Activated naive CD4-positive, alpha-beta T cell treated with anti-CD3 and anti-CD28 coated beads, Interleukin-2, amount 50 U/mL, for 16 hours (primary cell): ENCODE measurements around the gene REXO4.
A peak's percentile ranks its signal among the peaks of the same experiment; 100 is the strongest.
"Not testable (repeated sequence)": the region's sequence is repeated elsewhere in the genome, so short reads cannot be mapped to it uniquely, and the experiment has no call there.

ENCODE experiments used
- DNase-seq: peaks from one replicate; pipeline ENCODE4 v3.0.0-alpha.2; 2020

Gene REXO4

DNA sequence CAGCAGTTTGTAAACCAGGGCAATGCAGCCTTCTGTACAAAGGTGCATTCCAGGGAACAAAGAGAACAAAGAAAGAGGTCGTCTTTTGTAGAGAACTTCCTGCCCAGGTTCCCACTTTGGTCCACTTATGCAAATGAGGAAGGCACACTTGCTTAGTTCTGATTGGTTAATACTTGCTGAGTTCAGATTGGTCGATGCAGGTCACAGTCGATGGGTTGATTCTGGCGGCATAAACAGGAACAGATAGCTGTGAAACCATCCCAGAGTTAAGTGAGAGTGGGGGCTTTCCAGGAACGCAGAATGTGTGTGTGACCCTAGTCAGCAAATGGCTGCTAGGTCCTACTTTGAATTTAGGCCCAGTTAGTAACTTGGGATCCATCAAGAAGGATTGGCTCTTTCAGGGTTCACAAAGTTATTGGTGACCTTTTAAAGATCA lies 2.6 kb upstream of the REXO4 start:
- no peak for DNase-seq

- DNase-seq, result no peak
Observed at GRCh38 chr9:133419005-133419404, 1.2 kb upstream of the REXO4 start.

- no peak for DNase-seq
Observed at GRCh38 chr9:133415170-133415569, 2.6 kb downstream of the REXO4 start.

- no peak for DNase-seq
Observed at GRCh38 chr9:133408042-133408441, 9.8 kb downstream of the REXO4 start.

DNA sequence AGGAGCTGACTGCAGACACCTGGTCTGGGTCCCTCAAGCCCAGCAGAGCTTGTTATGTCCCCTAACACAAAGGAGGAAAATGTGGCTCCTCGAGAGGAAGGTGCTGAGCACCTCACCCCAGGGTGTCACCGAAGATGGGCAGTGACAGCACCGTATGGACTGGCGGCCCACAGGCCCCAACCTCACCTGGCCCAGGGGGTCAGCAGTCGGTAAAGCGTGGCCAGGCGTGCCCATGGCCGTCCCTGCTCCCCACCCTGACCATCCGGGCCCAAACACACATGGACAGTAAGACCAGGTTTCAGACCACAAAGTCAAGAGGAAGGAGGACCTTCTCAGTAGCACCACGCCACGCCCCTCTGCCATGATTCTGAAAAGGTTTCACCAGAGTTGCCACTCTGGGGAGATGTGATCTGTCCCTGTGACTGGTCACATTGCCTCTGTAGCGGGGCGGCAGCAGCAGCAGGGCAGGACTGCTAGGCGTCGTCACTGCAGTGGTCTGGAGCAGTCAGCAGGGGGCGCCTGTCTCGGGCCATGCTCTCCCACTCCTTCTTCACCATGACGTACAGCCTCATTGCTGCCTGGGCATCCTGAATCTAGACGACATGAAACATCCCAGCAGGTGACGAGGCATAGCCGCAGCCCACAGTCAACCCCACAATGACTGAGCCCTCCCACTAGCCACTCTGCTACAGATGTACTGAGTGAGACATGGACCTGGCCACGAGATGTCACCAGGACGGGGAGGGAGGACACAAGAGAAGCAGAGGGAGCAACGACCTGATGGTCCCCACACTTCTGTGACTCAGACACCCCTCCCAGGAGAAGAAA lies 11.1 kb downstream of the REXO4 start:
- DNase-seq, result peak; percentile 81

- DNase-seq, result no peak
Observed at GRCh38 chr9:133405508-133406438, 12.0 kb downstream of the REXO4 start.

GRCh38 chr9:133404454-133405002 lies 13.3 kb downstream of the REXO4 start:
- no peak for DNase-seq

- peak; percentile 66 for DNase-seq
Observed at GRCh38 chr9:133403766-133404453, 13.9 kb downstream of the REXO4 start.

- DNase-seq, result no peak
Observed at GRCh38 chr9:133402689-133403088, 15.1 kb downstream of the REXO4 start.

GRCh38 chr9:133401588-133401987 lies 16.2 kb downstream of the REXO4 start:
- no peak for DNase-seq

DNA sequence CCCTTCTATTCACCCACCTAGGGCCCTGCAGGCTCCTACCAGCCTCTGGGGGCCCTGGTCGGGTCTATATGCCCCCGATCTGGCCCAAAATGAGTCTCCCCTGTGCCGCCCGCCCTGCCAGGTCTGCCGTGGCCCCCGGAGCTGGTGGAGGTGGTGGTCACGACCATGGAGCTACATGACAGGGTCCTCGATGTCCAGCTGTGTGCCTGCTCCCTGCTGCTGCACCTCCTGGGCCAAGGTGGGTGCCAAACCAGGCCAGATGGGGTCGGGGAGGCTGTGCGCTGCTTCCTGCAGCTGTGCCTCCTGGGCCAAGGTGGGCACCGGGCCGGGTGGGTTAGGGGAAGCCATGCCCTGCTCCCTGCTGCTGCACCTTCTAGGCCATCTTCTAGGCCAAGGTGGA lies 17.5 kb downstream of the REXO4 start:
- no peak for DNase-seq

- DNase-seq, result no peak
Observed at GRCh38 chr9:133397895-133398294, 19.9 kb downstream of the REXO4 start.

GRCh38 chr9:133397370-133397769 lies 20.4 kb downstream of the REXO4 start:
- DNase-seq, result no peak

GRCh38 chr9:133396952-133397351 lies 20.9 kb downstream of the REXO4 start:
- no peak for DNase-seq

DNA sequence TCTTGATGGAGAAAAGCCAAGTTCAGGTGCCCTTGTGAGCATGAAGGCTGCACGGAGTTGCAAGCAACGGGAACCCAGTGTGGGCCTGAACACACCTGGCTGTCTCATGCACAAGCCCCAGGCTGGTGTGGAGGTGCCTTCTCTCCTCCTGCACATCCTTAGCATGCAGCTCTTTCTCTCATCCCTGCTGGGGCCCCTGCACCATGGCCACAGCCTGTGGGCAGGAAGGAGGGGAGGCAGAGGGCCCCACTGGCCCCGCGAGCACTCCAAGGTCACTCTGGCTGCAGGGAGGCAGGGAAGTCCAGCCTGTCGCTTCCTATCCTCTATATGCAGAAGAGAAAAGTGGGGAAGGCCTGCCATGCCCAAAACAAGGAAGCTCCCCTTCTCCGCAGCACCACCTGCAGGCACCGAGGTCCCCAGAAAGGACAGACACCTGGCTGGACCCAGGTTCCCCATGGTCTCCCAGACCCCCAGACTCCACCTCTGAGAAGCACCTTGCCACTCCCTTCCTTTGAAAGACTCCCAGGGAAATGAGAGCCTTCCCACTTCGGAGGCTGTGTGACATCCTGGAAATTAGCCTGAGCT lies 23.0 kb downstream of the REXO4 start:
- DNase-seq, result no peak

GRCh38 chr9:133393399-133393798 lies 24.4 kb downstream of the REXO4 start:
- DNase-seq, result no peak

GRCh38 chr9:133392308-133392707 lies 25.5 kb downstream of the REXO4 start:
- DNase-seq, result not testable (repeated sequence)

- not testable (repeated sequence) for DNase-seq
Observed at GRCh38 chr9:133391449-133391848, 26.4 kb downstream of the REXO4 start.

DNA sequence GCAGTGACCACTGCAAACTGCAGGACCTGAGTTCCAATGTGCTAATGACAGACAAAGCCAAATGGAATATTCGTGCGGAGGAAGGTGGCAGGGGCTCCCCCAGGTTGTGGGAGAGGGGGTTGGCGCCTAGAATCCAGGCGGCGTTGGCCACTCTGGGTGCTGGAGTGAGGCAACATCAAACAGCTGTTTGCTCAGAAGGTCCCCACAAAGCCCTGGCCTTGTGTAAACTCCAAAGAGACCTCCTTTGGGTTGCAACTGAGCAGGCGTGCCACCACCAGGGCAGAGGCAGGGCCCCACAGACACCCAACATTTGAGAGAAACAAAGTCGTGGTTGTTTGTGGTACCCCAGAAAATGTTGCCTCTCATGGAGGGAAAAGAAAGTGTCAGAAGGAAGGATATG lies 27.1 kb downstream of the REXO4 start:
- no peak for DNase-seq

DNA sequence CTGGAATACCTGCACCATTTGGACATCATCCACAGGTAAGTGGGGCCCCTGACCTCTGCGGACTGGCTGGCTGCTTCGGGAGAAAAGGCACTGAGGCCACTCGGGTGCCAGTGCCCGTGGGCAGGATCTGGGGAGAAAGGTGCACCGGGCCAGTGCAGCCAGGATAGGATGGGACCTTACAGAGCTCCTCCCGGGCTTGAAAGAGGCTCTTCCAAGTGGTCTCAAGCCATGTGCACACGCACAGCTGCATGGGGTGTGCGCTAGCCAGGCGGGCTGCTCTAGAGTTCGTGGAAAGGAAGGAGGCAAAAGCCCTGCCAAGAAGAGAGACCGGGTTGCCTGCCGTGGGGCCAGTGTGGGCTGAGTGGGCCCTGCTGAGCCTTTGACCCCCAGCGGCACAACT lies 28.2 kb downstream of the REXO4 start:
- DNase-seq, result no peak

DNA sequence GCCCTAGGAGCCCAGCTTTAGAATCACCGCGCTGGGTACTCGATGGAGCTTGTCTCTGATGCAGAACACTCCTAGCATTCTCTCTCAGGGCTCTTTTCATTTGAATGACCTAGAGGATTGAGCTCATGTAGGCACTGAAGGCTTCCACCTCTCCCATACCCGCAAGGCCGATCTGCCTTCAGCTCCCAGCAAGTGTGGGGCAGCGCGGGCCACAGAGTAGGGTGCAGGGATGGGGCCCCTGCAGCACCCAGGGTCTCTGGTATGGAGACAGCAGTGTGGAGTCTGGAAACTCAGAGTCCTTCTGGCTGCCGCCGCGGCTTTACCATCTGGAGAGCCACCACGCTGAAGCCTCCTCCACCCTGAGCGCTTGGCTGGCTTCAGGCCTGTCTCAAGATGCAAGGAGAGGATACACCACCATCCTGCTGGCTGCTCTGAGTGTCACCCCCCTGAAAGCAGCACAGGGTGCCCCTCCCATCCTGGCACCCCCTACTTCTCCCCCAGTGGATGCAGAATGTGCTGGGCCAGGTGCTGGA lies 28.7 kb downstream of the REXO4 start:
- no peak for DNase-seq

DNA sequence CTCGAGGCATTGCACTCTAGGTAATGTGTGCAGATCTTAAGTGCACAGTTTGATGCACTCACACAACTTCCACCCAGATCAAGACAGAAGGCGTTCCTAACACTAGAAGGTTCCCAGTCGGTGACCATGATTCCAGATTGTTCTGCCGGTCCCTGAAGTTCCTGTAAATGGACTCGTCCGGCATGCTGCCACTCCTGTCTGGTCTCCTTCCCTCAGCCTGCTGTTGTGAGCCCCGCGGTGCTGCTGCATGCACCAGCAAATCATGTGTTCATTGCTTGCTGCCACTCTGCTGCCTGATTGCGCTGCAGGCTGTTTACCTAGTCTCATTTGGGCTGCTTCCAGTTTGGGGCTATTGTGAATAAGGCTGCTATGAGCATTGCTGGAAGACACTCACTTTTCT lies 30.1 kb downstream of the REXO4 start:
- no peak for DNase-seq
